ENCODE results near the gene HYI. TPM values are rescaled to one million over a fixed set of nuclear protein-coding genes. Genes with fewer than 3 reads are reported as not detected.

Gene HYI
- total and polyA plus RNA-seq, 2 of the 8 experiments (the other 6 are each of a cell fraction or from before 2014, with no cell fraction given) = 14.4 to 17.7 TPM

GRCh38 chr1:43460988-43461693 is 7.4 kb upstream of the HYI start:
- H2BK15ac ChIP-seq (ENCODE audit: low read length) = no peak overlapping the region
- H3K79me1 ChIP-seq (ENCODE audit: low read depth, low read length) = no peaks in the 10 kb centered on the region
- no peak overlapping the region for H4K5ac ChIP-seq (ENCODE audit: insufficient read length, low read depth, low read length)
- H3K27me3 ChIP-seq (replicated peaks in 1 of 4; ENCODE audit: control insufficient read depth in 3 of 4, extremely low read depth in 1 of 4, insufficient read depth in 3 of 4, low read length in 3 of 4) = no peaks in the 10 kb centered on the region
- no peak overlapping the region for H3K4me2 ChIP-seq (ENCODE audit: insufficient read depth in 1 of 2, low read depth in 2 of 2, low read length in 2 of 2)
- H3K4ac ChIP-seq (replicated peaks; ENCODE audit: insufficient read length, low read depth, low read length) = no peak overlapping the region
- H3K14ac ChIP-seq (ENCODE audit: insufficient read length) = no peak overlapping the region
- H2BK120ac ChIP-seq (replicated peaks; ENCODE audit: low read depth, low read length) = no peak overlapping the region
- H3K27ac ChIP-seq (ENCODE audit: low read depth, low read length) = no peak overlapping the region
- no peak overlapping the region for H3K9ac ChIP-seq (replicated peaks in 1 of 4; ENCODE audit: extremely low read depth in 1 of 4, low read depth in 3 of 4, low read length in 3 of 4)
- no peak overlapping the region for H2BK12ac ChIP-seq (ENCODE audit: low read depth, low read length)
- no peak overlapping the region for H4K91ac ChIP-seq (replicated peaks; ENCODE audit: insufficient read length, low read length)
- H3K36me3 ChIP-seq (ENCODE audit: control insufficient read depth in 2 of 4, insufficient read depth in 4 of 4, low read length in 3 of 4) = no peaks in the 10 kb centered on the region
- H3K18ac ChIP-seq (ENCODE audit: extremely low read depth, low read length) = no peak overlapping the region
- no peaks in the 10 kb centered on the region for H3K79me2 ChIP-seq (ENCODE audit: control insufficient read depth in 1 of 2, insufficient read depth in 2 of 2, low read length in 2 of 2)
- H3K23me2 ChIP-seq (ENCODE audit: low read depth, low read length) = no peaks in the 10 kb centered on the region
- no peak overlapping the region for H2AK5ac ChIP-seq (ENCODE audit: low read depth, low read length)
- H3K4me1 ChIP-seq (replicated peaks in 1 of 4; ENCODE audit: control insufficient read depth in 3 of 4, insufficient read depth in 4 of 4, low read length in 3 of 4) = no peaks in the 10 kb centered on the region
- H3K56ac ChIP-seq (replicated peaks; ENCODE audit: insufficient read length, low read depth, low read length) = no peak overlapping the region
- ChIA-PET POLR2A (ENCODE audit: partially characterized antibody) (interaction anchor here (1.0 to 1.1 kb wide), 2 partner anchors 18 to 21 kb away, joined by 3 read pairs; no protein-coding TSS in a partner anchor), CTCF (ENCODE audit: partially characterized antibody) (interaction anchor here (1.0 to 1.3 kb wide), 2 partner anchors 69 to 234 kb away, joined by 3 to 4 read pairs; no protein-coding TSS in a partner anchor)
- no peak overlapping the region for H3K23ac ChIP-seq (ENCODE audit: insufficient read length)
- WGBS, 2 experiments (ENCODE audit: extremely low coverage in 1 of 2, insufficient coverage in 1 of 2, insufficient read length in 1 of 2, insufficient replicate concordance in 2 of 2, low coverage in 1 of 2, low lambda C conversion rate in 2 of 2, missing lambda C conversion rate in 1 of 2) = 88% methylated on average over 5 of the region's 5 CpGs; no CpG with 5 or more reads in 1 of the 2 experiments
- H2BK20ac ChIP-seq (ENCODE audit: low read length) = no peak overlapping the region
- H2AFZ ChIP-seq (ENCODE audit: low read length) = no peak overlapping the region
- DNase-seq (ENCODE audit: low read depth in 1 of 2, low spot score in 2 of 2) (no peak), FAIRE-seq (no peak)
- H2BK5ac ChIP-seq (ENCODE audit: low read depth, low read length) = no peak overlapping the region
- H4K8ac ChIP-seq (ENCODE audit: extremely low read depth, insufficient read depth, low read length) = no peak overlapping the region
- H3K9me3 ChIP-seq (ENCODE audit: insufficient read depth in 2 of 2, low read depth in 1 of 2, low read length in 1 of 2) = no peaks in the 10 kb centered on the region
- H4K20me1 ChIP-seq (replicated peaks in 1 of 2; ENCODE audit: control insufficient read depth in 1 of 2, insufficient read depth in 2 of 2, low read length in 2 of 2) = no peaks in the 10 kb centered on the region
- no peak overlapping the region for H3K4me3 ChIP-seq (ENCODE audit: extremely low read depth in 1 of 4, insufficient read depth in 2 of 4, low read depth in 3 of 4, low read length in 4 of 4)
- TF ChIP-seq TEAD4 (IDR thresholded peaks at IDR 0.05; ENCODE audit: low read depth, low read length) (no peak), EP300 (IDR thresholded peaks at IDR 0.05; ENCODE audit: borderline replicate concordance in 1 of 2, low read depth in 2 of 2, low read length in 2 of 2) (no peak), RAD21 (IDR thresholded peaks at IDR 0.05 in 1 of 2, conservative IDR thresholded peaks at IDR 0.05 in 1 of 2; ENCODE audit: low read depth in 2 of 2, low read length in 2 of 2) (no peak), FOSL1 (IDR thresholded peaks at IDR 0.05; ENCODE audit: insufficient read depth, low read depth, low read length) (no peak)
